Upper lobe of right lung (tissue), 1 donor: ENCODE measurements around the gene GPR39. TPM values are rescaled to one million over a fixed set of nuclear protein-coding genes. Genes with fewer than 3 reads are reported as not detected.

ENCODE experiments used
- ATAC-seq: fragments of 200-7000 bp; cut with Tn5 transposase; one replicate; pipeline ENCODE4 v1.9.1; 2020; ENCODE audit warnings: mild to moderate bottlenecking, moderate library complexity
- DNase-seq: peaks from one replicate; pipeline ENCODE4 v3.0.0-alpha.2; 2020
- H3K27ac ChIP-seq: fragments of 200-600 bp; one replicate; pipeline ENCODE4 v1.8.0; 2022
- H3K27me3 ChIP-seq: fragments of 200-600 bp; one replicate; pipeline ENCODE4 v1.8.0; 2022; ENCODE audit warnings: mild to moderate bottlenecking
- H3K36me3 ChIP-seq: fragments of 200-600 bp; one replicate; pipeline ENCODE4 v1.8.0; 2022
- H3K4me1 ChIP-seq: fragments of 200-600 bp; one replicate; pipeline ENCODE4 v1.8.0; 2022
- H3K4me3 ChIP-seq: fragments of 200-600 bp; one replicate; pipeline ENCODE4 v1.8.0; 2022; ENCODE audit warnings: mild to moderate bottlenecking
- H3K9me3 ChIP-seq: fragments of 200-600 bp; one replicate; pipeline ENCODE4 v1.8.0; 2022
- intact Hi-C: fragments of 100-400 bp; cut with DNase I; formaldehyde crosslinking; loops from one replicate; pipeline ENCODE4 v1.11.0; 2022
- total RNA-seq: library from RNA; stranded (reverse); fragmentation: NEBNext Ultra II Directional; extraction: Animal tissue kit (Norgen Biotek cat#: 25700); gene quantifications from one replicate; pipeline ENCODE4 v1.2.1, GENCODE V29; 2021
- TF ChIP-seq, protein P1 (sequence below): fragments of 200-600 bp; IDR thresholded peaks from one replicate; pipeline ENCODE4 v1.8.0; 2022; ENCODE audit warnings: antibody characterized with exemption
- donor health status: DM: no; HTN: yes; CAD: no; lungs with severe emphysema.

GPR39 gene
- total RNA-seq, 1 donor from 2014 or later: 13.4 TPM

DNA sequence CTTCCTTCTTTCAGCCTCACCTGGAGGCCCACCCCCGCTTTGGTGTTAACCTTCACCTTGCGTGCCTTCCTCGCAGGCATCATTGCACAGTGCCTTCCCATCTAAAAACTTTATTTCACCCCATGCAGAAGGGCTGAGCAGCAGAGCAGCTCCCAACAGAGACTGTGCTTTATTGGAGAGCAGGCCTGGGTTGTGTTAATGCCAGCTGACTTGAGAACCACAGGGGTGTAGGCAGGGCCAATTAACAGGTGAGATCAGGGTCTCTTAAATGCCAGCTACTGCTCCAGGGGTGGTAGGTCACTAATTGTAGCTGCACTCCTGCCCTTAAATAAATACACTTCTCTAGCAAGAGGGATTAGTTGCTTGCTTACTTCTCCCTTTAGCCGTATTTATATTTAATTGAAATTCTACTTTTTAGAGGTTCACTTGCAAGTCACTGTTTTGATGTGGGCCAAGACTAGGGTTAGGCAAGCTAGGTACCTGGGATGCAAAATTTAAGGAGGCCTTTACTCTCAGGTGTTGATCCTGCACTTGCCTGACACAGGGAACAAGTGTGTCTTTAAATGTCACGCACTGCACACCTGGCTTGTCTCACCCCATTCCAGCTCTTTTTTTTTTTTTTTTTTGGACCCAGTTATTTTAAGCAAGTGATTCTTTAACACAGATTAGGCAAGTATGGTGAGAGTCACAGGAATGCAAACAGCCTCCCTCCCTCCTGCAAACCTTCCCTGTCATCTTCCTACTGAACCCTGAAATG, 198.9 kb downstream of the GPR39 start:
- H3K27ac ChIP-seq: no peak overlapping the region
- DNase-seq: no peak
- H3K4me3 ChIP-seq: no peak overlapping the region
- H3K4me1 ChIP-seq: no peaks in the 10 kb centered on the region
- intact Hi-C loops: no loop called here
- H3K9me3 ChIP-seq: no peaks in the 10 kb centered on the region
- ATAC-seq: peak; percentile 16
- no peaks in the 10 kb centered on the region for H3K27me3 ChIP-seq
- TF ChIP-seq, protein P1, sequence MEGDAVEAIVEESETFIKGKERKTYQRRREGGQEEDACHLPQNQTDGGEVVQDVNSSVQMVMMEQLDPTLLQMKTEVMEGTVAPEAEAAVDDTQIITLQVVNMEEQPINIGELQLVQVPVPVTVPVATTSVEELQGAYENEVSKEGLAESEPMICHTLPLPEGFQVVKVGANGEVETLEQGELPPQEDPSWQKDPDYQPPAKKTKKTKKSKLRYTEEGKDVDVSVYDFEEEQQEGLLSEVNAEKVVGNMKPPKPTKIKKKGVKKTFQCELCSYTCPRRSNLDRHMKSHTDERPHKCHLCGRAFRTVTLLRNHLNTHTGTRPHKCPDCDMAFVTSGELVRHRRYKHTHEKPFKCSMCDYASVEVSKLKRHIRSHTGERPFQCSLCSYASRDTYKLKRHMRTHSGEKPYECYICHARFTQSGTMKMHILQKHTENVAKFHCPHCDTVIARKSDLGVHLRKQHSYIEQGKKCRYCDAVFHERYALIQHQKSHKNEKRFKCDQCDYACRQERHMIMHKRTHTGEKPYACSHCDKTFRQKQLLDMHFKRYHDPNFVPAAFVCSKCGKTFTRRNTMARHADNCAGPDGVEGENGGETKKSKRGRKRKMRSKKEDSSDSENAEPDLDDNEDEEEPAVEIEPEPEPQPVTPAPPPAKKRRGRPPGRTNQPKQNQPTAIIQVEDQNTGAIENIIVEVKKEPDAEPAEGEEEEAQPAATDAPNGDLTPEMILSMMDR: no peak
- no peaks in the 10 kb centered on the region for H3K36me3 ChIP-seq

DNA sequence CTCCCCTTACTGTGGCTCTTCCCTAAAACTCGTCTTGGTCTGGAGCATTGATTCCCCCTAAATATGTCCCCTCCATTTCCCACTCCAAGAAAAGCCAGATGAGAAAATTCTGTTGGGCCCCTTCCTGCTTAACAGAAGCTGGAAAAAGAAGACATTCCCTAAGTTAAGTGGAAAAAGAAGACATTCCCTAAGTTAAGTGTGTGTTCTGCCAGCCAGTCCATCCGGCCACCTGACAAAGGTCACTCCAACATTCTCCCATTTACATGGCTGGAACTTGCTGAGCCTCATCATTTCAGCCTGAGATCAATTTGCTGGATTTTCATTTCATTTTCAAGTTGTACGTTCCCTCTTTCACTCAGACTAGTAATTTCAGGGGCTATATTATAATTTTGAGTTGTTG, 201.4 kb downstream of the GPR39 start:
- Histone ChIP-seq H3K4me3 (no peak overlapping the region), H3K27me3 (no peaks in the 10 kb centered on the region), H3K27ac (no peak overlapping the region), H3K4me1 (no peaks in the 10 kb centered on the region), H3K36me3 (no peaks in the 10 kb centered on the region), H3K9me3 (no peaks in the 10 kb centered on the region)
- TF ChIP-seq, protein P1: no peak
- no peak for DNase-seq
- intact Hi-C loops: no loop called here
- no peak for ATAC-seq

DNA sequence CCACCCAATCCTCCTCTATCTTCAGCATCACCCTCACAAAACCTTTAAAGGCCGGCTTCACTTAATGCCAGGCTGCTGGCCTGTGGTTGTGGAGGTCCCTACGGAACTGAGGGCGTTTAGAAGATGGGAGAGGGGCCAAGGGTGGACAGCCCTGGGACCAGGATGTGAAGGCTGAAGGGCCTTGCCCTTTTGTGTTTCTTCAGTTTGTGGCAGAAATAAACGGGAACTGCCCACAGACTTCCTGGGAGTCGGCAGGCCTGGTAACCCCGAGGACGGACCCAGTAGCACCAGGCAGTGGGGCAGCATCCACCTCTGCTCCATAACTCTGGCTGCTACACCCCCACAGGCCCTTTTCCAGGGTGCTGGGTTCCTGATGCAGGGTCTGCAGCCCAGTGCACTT, 202.1 kb downstream of the GPR39 start:
- Histone ChIP-seq H3K36me3 (no peaks in the 10 kb centered on the region), H3K27ac (no peak overlapping the region), H3K9me3 (no peaks in the 10 kb centered on the region), H3K4me1 (no peaks in the 10 kb centered on the region), H3K27me3 (no peaks in the 10 kb centered on the region), H3K4me3 (no peak overlapping the region)
- no peak for DNase-seq
- ATAC-seq: no peak
- intact Hi-C loops: no loop called here
- TF ChIP-seq, protein P1: no peak

DNA sequence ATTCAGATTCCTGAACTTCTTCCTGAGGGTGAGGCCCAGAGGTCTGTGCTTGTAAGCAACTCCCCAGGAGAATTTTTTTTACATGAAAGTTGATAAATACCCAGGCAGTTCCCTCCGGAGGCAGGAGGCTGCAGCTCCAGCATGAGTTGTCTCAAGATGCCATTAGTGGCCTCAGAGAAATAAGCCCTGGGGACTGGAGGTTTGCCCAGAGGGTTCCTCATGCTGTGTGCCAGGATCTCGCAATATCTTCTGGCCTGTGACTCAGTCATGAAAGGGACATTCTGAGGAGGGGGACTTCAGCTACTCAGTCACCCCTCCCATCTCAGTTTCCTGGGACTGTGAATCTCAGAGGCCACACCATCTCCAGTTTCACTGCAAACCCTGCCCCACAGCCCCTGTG, 203.5 kb downstream of the GPR39 start:
- no peak overlapping the region for H3K27ac ChIP-seq
- DNase-seq (no peak), ATAC-seq (no peak)
- no peaks in the 10 kb centered on the region for H3K36me3 ChIP-seq
- H3K4me1 ChIP-seq: no peaks in the 10 kb centered on the region
- H3K27me3 ChIP-seq: no peaks in the 10 kb centered on the region
- TF ChIP-seq, protein P1: no peak
- intact Hi-C loops: no loop called here
- no peaks in the 10 kb centered on the region for H3K9me3 ChIP-seq
- H3K4me3 ChIP-seq: no peak overlapping the region

DNA sequence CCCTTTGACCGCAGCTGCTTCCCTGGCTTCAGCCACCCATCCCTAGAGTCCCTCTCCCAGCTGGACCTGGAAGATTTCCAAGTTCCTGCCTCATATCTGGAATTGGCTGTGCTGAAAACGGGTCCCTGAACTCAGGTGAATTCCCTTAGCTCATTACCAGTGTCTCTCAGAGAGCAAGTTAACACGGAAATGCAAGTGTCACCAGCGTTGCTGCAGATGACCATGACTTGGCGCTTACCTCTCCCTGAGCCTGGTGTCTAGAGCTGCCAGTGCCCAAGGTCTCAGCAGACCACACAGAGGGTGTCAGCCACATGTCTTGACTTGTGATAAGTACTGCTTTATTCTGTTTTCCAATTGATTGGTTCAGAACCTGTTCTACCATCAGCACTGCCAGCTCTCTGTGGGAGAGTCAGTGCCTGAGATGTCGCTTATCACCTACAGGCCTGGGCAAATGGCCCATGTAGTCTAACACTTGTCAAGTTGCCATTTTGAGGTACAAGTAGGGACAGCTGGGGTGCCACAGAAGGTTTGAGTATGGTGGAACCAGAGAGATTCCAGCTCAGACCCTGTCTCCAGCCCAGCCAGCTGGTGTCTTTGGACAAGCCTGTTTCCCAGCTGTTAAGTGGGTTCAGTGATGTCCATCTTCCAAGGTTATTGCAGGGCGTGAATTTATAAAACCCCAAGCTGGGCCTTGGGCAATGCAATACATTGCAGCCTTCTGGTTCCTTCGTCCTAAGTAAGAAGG, 204.7 kb downstream of the GPR39 start:
- ATAC-seq: no peak
- intact Hi-C loops: no loop called here
- H3K27ac ChIP-seq: no peak overlapping the region

More for the DNA sequence above, 204.7 kb downstream of the GPR39 start:
- DNase-seq: no peak
- H3K4me3 ChIP-seq: no peak overlapping the region
- no peaks in the 10 kb centered on the region for H3K27me3 ChIP-seq
- H3K4me1 ChIP-seq: no peaks in the 10 kb centered on the region
- TF ChIP-seq, protein P1: no peak
- H3K36me3 ChIP-seq: no peaks in the 10 kb centered on the region
- H3K9me3 ChIP-seq: no peaks in the 10 kb centered on the region
